GM18868 (cell line): Measurements from ENCODE around the gene KDM4C.

Experiments
- ATAC-seq: cut with Tn5 transposase; IDR thresholded peaks from one replicate; pipeline ENCODE4 v1.9.1; 2021; ENCODE audit warnings: mild to moderate bottlenecking, moderate library complexity; ENCODE audit not compliant: unreplicated experiment

Gene KDM4C

DNA sequence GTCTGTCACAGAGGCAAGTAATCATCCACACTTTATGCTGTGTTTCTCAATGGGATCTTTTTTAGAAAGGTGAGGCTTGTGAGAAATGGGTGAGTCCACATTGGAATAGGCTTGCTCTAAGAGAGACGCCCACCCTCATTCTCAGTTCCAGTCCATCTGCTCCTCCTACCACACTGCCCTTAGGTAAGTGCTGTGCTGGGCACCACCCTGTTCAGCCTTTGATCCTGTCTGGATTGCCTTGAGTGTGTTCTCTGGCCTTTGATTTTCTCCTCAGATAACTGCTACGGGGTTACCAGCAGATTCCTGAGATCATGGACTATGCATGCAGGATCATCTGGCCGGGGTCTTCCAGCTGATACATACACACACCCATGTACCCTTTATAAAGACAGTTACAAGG is 328.6 kb downstream of the KDM4C start:
- no peak for ATAC-seq

DNA sequence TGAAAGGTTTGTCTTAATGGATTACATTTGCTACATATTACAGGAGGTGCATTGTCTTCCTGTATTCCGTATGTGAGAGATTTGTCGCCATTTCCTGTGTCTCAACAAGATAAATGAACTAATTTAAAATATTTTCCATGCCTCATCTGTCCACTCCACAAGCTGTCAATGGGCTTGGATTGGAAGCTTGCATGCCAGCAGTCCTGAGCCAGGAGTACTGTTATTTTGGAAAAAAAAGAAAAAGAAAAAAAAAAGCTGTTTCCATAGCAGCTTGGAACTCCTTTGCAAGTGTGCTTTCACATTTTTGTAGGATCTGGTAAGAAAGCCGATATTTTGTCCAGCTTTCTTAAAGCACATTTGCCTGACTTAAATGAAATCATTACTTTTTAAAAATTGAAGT is 330.8 kb downstream of the KDM4C start:
- ATAC-seq: no peak

DNA sequence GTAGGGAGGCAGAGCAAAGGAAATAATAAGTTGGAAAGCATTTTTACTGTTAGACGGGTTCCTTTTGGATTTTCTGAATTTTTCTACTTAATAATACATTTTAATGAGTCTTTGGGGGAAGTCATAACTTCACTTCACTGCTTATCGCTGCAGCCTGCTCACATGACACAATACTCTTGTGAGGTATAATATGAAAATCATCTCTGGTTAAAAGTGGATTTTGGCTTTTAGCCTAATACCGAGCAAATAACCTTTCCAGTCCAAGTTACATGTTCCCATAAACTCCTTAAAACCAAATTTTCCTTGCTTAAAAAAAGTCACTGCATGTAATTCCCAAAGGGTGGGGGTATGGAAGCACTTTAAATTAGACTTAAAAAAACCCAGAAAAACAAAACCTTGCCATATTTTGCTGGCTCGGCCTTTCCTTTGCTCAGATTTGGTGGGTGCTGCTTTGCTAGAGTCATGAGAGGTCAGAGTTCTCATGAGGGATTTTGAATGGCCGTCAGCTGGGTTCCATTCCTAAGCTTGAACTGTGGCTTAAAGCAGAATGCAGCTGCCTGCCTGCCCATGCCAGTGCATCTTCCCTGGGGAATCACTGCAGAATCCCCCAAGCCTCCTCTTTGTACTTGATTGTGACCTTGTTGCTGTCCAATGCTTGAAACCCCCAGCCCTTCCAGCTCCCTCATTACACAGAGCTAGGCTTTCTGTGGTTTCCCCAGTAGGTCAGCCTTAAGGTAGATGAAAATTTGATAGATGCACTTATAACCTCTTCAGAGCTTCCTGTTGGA is 331.8 kb downstream of the KDM4C start:
- ATAC-seq: peak; percentile 65

DNA sequence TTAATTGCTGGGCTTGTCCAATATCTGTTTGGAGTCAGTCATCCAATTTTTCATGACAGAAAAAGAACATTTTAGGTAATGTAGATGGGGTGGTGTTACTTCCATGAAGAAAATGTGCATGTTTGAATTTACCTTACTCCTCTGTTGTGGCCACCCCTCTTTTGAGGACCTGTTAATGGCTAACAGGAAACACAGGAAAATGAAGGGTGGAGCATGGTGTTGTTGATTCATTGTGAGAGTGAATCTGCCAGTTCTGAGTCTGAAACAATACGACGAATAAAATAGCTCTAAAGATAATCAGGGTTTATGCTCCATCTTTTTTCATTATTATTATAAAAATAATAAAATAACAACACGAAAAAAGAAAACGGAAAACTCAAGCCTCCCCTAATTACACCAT is 335.3 kb downstream of the KDM4C start:
- no peak for ATAC-seq

DNA sequence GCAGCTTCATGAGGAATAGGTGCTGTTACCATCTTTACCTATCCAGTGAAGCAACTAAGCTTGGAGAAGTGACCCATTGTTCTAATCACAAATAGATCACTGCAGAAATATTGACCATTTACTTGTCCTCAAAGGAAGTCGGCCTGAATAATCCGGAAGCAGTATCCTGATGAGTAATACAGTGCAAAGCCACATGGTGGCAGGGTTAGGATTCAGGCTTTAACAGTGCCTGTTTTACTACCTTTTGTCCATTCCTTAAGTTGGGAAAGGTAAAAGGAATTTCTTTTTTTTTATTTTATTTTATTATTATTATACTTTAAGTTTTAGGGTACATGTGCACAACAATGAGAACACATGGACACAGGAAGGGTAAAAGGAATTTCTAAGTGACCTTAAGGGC is 336.3 kb downstream of the KDM4C start:
- ATAC-seq: no peak

DNA sequence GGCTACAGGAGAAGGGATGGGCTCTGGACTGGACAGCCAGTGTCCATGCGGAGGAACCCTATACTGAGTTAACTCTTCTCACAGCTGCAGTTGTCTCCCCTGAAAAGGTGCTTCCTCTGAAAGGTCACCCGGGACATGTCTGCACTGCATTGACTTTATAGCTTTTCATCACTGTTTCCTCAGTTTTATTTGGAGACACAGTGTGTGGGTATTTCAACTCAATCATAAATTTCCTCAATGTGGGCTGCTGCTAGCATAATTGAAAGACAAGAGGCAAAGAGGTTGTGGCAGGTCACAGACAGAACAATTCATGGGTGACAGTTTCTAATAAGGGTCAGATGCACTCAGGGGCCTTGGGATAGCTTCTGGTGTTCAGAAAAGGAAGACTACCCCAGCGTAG is 336.8 kb downstream of the KDM4C start:
- ATAC-seq: no peak

DNA sequence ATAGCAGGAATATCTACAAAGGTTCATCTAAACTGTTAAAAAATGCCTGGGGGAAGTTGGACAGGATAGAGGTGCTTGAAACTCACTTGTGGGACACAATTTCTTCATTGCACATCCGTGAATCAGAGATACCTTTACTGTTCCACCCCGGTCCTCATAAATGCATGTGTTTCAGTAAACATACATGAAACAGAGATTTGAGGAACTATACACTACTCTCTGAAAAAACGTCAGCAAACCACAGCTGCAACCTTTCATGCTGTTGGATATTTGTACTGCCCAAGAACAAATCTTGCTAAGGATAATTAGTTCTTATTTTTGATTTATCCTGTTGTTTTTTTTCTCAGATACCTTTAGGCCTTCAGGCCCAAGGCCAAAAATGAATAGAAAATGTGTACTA is 337.3 kb downstream of the KDM4C start:
- ATAC-seq: peak; percentile 93

DNA sequence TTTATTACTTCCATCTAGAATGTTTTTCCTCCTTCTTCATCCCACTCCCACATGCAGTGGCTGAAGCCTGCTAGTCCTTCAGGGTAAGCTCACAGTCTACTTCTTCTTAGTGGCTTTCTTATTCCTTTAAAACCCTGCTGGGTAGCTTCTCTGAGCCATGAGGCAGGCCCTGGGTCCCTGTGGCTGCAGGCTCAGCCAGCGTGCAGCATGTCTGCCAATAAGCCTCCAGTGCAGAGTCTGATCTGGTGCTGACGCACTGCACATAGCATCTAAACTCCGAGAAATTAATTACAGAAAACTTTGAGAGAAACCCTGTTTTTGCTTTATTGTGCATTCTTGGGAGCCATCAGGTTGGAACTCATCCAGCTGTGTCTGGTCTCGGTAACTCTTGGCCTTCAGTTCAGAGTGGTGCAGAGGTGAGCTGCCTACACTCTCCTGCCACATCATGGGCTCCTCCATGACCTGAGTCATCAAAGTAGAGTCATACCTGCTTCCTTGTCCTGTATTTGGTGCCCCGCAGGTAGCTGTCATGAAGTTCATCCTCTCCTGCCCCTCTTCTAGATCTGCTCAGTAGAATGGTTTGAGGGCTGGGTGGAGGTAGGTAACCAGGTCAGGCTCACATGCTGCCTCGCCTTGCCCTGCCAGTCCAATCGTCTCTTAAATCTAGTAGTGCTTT is 339.4 kb downstream of the KDM4C start:
- no peak for ATAC-seq

DNA sequence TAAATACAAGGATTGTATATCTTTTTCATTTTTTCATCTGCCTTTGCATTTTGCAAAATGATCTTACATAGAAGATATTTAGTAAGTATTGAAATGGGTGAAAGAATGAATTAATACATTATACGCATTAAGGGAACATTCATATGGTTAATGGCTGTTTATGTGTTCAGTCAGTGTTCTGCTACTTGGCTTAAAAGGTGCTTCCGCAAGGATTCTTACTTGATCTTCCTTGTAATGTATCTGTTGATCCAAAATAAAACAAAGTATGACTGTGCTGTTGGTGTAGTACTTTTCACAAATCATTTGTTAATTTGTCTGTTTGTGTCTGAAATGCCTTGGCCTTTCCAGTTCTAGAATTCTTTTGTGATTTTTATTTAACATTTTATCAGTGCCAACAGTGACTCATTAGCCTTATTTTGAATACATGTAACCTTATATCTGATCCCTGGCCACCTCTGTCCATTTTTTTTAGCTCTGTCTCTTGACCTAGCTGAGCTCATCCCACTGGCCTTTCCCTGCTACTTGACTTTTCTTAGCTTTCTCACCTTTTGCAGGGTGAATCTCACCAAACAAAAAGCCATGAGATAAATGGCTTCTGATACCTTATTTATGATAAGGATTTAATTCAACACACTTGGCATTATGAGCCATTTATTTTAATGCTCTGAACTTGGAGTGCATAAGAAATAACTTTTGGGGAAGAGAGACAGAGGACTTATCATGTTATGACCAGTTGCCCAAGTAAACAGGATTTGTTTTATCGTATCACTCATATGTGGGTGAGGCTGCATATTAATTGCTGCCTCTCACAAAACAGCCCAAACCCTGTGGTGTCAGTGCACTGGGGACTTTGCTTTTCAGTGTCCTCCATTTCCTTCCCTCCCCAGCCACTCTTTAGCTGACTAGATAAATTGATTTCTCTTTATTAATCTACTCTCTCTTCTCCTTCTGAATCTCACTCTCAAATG is 340.3 kb downstream of the KDM4C start:
- no peak for ATAC-seq

DNA sequence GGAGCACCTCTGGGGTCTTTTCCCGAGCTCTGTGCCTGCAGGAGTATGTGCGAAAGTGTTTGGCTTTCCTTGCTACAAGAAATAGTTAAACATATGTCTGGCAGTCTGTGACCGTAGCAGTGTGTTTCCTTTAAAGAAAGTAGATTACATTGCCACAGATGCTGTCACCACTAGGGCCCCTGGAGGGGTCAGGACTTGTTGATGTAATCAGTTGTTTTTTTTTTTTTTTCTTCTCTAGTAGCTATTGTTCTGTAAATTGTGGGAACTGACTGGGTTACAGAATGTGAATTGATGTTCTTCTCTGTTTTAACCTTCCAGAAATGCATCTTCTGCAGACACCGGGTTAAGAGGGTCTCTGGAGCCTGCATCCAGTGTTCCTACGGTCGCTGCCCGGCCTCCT is 345.6 kb downstream of the KDM4C start:
- ATAC-seq: no peak

DNA sequence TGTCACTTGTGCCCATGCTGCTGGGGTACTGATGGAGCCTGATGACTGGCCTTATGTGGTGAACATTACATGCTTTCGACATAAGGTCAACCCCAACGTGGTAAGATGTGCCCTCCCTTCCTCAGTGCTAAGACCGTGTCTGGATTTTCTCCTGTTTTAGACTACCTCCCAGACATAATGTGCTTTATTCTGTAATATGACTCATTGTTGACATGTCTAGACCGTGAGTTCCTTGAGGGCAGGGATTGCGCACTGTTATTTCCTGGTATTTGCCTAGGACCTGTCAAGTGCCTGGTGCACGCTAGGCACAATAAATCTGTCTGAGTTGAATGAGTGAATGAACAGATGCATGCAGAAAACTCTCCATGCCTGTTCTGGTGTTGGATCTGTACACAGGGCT is 346.0 kb downstream of the KDM4C start:
- no peak for ATAC-seq

DNA sequence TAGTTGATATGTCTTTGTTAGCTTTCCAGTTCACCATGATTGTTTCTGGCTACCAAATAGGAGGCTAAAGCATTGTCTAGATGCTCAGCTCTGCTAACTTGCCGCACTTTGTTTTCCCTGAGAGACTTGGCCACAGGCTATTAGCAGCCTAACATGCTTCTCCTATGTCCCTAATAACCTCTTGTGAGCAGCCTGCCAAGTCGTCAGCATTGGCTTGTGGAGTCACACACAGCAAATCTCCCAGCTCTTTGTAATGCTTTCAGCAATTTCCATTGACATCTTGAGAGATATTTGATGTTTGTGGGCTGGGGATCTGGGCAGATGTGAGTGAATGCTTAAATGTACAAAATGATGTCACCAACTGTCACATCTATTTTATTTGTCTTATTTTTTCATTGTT is 346.9 kb downstream of the KDM4C start:
- ATAC-seq: no peak

DNA sequence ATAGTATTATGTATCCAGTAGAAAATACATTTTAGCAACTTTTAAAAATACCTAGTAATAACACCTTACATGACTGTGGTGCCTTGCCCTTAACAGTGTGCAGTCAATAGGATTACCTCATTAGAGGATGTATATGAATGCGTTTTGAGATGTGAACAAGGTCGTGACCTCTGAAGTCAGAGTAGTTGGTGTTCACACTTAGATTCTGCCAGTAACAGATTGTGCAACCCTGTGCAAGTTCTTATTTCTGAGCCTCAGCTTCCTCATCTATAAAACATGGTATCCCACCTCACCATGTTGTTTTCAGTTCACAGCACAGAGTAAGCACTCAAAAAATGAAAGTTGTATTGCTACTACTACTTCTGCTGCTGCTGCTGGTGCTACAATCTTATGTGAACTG is 347.3 kb downstream of the KDM4C start:
- no peak for ATAC-seq

DNA sequence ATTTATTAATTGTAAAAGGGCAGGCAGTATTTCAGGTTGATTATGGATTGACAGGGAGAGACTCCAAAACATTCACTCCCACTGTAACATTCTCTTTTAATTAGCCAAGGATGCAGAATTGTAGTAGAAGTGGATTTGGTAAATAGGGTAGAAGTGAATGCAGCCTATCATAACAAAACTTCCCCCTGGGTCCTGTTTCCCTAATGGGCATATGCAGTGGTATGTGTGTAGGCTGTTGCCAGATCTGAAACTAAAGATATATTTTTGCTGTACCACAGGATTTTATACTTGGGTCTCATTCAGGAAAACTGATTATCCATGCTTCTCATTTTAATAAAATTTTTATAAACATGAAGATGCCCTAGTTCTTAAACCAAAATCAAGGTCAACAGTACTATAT is 351.2 kb downstream of the KDM4C start:
- no peak for ATAC-seq

DNA sequence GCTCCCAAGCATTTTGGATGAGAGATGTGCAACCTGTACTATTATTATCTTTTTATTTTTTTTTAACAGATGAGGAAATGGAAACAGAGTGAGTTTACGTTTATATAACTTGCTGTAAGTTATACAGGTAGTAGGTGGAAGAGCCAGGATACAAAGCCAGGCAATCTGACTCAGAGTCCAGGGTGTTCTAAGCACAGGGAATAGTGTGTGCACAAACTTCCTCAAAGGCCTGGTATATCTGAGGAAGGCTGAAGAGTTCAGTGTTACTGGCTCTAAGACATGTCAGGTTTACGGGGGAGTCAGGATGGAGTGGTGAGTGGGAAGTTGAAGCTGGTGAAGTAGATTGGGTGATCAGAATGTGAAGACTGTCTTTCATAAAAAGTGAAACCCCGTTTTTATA is 353.6 kb downstream of the KDM4C start:
- ATAC-seq: no peak

DNA sequence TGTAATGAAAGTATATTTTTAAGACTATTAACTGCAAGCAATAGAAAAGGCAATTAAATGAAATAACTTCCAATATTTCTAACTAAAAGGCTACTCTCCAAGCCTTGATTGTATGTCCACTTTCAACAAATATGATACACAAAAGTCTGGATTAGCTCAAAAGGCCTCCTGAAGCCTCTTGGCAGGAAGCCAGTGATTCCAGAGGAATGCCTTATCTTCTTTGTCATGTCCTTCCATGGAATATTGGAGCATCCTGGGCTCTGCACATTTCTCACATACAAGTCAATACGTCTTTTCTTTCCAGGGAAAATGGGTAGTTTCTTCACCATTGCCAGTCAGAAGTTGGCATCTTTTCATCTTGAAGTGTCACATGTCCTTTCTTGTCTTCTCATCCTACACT is 357.8 kb downstream of the KDM4C start:
- ATAC-seq: no peak

DNA sequence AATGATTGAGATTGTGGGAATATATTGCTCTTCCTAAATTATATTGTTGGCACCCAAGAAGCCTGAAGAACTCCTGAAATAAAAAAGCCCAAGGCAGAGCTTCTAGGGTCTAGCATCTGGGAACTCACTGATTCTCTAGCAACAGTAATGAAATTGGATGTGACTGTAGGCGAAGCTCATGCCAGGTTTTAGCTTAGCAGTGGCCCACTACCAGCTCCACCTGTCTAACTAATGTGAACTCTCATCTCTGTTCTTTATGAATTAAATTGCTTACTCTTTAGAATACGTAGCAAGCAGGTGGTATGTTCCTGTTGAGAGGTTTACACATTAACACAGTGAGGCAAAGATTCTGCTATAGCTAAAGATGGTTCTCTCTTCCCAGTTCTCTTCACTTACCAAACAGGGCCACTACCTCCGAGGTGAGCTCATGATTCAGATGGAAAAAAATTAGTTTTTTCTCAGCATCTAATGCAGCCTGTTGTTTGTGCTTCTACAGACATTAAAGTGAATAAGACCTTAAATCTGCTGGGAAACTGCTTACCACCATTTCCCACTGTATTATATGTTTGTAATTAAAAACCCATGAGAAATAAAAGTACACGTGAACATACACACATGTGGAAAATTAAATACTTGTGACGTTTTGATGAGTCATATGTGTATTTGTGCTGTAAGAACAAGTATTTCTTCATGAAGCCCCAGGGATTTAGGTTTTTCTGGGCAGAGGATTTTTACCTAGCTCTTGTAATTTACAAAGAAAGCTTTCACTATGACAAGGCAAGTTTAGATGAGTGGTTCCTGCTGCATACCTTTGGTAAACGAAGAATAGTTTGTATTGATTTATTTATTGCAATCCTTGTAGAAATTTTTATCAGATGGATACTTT is 360.1 kb downstream of the KDM4C start:
- peak; percentile 87 for ATAC-seq

DNA sequence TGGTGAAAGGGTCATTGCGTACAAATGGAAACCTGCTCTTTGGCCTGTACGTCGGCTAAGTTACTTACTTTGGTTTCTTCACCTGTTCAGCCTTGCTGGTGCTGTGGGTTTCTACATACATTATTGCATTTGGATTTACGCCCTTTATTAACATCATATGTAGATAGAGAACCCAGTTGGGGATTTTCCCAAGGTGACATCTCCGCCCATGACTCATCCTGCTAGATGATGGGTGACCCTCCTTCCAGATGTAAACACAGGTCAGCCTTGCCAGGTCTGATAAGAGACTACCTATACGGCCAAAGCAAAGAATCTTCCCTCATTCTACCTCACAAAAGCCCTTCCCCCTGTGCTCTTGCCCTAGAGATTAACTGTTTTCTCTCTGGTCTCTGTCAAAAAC is 360.9 kb downstream of the KDM4C start:
- ATAC-seq: peak; percentile 55

DNA sequence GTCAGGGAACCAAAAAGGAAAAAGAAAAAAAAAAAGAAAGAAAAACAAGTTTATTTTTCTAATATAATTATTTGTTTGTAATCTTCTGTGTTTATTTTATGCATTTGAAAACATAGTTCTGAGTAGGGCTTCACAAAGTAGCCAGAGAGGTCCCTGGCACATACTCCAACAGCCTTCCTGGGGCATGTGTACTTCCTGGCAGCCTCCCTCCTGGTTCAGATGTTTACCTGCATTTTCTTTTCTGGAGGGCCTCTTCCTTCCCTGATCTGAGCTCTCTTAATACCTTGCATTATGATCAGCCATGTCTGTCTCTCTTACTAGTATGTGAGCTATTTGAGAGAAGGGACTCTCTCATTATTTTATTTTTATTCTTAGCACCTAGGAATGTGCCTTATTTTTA is 361.8 kb downstream of the KDM4C start:
- ATAC-seq: no peak

DNA sequence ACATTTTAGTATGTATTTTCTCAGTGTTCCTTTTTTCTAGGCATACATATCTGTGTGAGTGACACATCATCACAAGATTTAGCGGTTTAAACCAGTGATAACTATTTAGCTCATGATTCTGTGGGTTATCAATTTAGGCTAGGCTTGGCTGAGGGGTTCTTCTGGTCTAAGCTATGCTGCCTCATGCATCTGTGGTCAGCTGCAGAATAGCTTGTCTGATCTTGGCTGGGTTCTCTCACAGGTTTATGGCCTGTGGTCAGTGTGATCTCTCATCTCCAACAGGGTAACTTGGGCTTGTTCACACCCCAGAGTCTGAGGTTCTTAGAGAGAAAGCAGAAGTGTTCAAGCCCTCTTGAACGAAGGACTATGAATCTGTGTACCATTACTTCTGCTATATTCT is 363.3 kb downstream of the KDM4C start:
- no peak for ATAC-seq

DNA sequence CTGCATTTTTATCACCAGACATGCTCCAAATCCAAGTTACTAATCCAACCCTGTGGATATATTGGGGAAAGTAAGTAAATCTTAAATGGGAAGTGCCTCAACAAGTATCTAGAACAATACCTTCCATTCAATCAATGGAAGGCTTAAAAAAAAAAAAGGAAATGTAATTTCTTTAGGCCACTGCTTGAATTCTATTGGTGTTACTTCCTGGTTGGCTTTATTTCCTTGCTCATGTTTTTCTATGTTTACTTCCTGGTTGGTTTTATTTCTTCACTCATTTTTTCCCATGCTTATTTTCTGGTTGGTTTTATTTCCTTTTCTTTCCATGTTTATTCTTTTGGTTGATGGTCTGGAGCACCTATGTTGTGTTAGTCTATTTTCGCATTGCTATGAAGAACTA is 363.9 kb downstream of the KDM4C start:
- no peak for ATAC-seq
